ENCODE measurements around the gene CYGB.
"Not testable (repeated sequence)": the region's sequence is repeated elsewhere in the genome, so short reads cannot be mapped to it uniquely, and the experiment has no call there.

Gene CYGB

GRCh38 chr17:76567634-76568432, 30.3 kb upstream of the CYGB start:
- DNase-seq (no peak), ATAC-seq (no peak)

DNA sequence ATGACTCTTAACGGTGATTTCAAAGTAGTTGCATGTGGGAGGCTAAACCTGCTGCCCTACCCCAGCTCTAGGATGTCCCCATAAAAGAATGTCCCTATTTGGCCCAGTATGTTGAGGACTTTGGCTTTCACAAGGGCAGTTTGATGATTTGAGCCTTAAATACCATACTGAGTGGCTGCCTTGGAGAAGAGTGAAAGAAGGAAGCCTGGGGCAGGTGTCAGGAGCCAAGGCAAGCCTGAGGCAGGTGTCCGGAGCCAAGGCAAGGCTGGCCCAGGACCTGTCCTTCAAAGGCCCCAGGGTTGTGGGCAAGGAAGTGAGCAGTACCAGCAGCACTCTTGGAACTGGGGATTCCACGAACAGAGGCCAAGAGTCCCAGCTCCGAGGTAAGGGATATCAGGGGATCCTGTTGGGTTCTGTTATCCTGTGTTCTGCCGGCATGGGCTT, 29.5 kb upstream of the CYGB start:
- ATAC-seq (no peak), DNase-seq (no peak)

DNA sequence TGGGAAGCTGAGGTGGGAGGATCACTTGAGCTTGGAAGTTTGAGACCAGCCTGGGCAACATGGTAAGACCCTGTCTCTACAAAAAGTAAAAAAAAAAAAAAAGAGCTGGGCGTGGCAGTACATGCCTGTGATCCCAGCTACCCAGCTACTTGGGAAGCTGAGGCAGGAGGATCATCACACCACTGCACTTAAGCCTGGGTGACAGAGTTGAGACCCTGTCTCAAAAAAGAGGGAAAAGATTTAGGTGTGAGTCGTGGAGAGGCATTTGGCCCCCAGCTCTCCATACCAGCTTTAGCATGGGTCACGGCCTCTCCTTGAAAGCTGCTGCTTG, 29.1 kb upstream of the CYGB start:
- ATAC-seq, result no peak

DNA sequence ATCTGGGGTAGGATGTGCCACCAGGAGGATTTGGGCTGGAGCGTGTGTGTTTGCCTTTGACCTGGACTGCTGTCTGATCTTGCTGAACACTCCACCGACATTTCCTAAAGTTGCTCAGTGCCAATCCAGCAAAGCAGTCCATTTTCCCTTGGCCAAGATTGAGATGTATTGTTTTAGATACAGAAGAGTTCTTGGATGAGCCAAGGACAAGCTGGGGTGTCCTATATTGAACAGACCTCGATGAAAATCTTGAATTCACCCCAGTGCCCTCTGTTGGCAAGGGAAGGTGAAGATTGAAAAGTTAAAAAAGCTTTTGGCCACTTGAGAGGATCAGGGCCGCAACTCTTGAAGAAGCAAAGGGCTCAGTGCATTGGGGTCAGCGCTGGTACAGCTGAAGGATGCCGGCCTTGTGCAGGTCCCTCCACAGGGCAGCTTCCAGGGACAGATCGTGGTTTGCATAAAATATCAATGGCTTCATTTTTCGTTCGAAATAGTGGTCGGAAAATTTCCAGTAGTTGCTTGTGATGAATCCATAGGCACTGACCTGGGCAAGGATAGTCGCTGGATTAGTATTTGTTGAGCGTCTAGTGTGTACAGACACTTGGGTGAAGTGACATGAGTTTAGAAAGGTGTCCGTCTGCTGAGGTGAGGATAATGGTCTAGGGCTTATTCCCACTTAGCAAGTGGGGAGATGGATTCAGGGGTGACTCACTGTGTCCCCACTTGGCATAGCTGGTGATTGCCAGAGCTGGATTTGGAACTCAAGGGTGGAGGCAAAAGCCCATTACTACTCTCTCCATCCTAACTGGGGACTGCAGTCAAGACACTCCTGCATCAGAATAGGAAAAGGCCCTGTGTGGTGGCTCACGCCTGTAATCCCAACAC, 28.5 kb upstream of the CYGB start:
- ATAC-seq, result no peak
- DNase-seq, result no peak

More for the DNA sequence above, 29.1 kb upstream of the CYGB start:
- no peak for DNase-seq

DNA sequence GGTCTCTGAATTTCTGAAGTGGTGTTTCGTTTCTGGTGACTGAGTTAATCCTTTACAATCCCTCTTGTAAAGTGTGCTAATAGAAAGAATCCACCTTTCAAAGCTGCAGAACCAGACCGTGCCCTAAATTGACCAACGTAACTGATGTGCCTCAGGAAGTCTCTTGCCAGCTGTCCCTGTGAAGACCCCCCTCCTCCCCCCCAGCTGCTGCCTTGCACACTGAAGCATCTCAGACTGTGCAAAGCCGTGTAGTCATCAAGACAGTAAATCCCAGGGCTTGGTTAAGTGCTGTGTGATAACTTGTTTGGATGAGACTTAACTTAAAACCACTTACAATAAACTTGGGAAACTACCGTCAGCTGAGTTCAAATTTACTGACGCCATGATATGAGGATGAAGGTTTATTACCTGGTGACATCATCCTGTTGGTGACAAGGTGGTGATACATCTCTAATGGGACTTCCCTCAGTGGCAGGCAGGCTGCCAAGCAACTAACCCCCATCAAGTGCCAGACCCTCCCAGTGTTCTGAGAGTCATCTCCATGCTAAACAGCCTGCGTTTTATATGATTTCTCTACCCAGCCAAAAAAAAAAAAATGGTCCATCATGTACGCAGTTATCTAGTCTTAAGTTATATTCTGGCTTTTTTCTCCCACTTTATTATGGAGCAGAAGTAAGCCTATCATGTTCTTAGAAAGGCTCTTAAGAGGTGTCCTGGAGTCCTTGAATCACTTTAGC, 27.6 kb upstream of the CYGB start:
- ATAC-seq (peak; percentile 58), DNase-seq (peak; percentile 46)

DNA sequence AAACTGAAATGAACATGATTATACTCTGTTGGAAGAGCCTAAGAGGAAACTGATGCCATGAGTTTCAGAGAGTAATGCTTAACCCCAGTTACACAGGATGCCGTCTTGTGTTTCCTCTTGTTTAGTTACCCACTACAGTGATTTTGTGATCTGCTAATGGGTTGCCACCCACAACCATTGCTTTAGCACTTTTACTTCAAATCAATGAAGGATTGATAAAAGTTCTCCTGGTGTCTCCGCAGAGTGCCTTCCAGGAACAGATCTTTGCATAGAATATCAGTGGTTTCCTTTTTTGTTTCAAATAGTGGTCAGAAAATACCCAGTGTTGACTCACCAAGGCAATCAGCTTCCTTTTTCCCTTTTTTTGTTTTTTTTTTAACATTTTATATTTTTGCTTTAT, 25.9 kb upstream of the CYGB start:
- ATAC-seq, DNase-seq: not testable (repeated sequence)

DNA sequence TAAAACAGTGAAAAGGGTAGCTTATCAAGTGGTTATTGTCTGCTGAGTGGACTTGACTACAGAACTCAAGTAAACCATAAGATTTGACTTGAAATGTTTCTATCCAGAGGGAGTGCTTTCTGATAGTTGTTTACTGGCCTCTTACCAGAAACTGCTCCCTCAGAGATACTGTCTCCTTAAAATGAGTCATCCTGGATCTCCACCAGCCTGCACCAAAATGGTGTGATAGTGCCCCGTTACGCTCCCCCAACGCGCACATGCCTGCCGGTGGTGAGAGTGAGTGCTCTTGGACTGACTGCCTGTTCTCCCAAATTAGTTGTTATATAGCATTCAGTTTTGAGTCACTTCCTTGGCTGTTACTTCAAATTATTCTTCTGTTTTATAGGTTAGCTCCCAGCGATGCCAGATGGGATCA, 25.2 kb upstream of the CYGB start:
- DNase-seq (no peak), ATAC-seq (peak; percentile 14)

DNA sequence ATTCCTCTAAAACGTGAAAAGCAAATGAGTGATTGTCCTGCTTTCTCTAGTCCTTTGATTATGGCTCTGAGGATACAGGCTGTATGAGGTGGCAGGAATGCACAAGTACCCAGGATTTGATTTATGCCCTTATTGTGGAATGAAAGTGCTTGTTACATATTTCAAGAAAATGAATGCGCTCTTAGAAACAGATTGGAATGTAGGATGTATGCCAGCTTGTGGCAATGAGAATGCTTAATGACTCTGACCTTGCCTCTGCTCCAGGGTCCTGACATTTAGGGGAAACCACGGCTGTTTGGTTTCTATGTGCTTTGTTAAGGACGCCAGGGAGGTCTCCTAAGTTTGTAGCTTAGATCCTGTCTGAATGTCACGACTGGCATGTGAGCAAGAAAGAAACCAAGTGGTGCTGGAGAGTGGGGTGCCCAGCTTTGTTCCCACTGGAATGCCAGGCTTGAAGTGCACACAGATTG, 24.3 kb upstream of the CYGB start:
- no peak for ATAC-seq
- no peak for DNase-seq

GRCh38 chr17:76561332-76561731, 23.8 kb upstream of the CYGB start:
- no peak for ATAC-seq
- no peak for DNase-seq

DNA sequence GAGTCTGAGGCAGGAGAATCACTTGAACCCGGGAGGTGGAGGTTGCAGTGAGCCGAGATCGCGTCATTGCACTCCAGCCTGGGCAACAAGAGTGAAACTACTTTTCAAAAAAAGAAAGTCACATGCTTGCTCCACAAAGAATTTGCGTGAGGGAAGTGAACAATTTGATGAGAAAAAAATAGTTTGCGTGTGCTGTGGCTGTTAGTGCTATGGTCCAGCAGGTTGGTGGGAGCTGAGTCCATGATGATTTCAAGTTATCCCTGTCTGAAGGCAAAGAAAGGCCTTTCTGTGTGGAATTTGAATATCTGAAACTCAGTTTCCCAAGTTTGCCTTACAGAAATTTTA, 23.3 kb upstream of the CYGB start:
- ATAC-seq, result no peak

GRCh38 chr17:76560036-76560876, 22.7 kb upstream of the CYGB start:
- no peak for ATAC-seq
- no peak for DNase-seq

More for the DNA sequence above, 23.3 kb upstream of the CYGB start:
- no peak for DNase-seq

GRCh38 chr17:76559460-76559859, 22.0 kb upstream of the CYGB start:
- DNase-seq, ATAC-seq: not testable (repeated sequence)

GRCh38 chr17:76558198-76559095, 20.9 kb upstream of the CYGB start:
- peak; percentile 20 for ATAC-seq
- DNase-seq, result no peak

- peak; percentile 93 for ATAC-seq
Observed at GRCh38 chr17:76557368-76558197, 20.1 kb upstream of the CYGB start.

DNA sequence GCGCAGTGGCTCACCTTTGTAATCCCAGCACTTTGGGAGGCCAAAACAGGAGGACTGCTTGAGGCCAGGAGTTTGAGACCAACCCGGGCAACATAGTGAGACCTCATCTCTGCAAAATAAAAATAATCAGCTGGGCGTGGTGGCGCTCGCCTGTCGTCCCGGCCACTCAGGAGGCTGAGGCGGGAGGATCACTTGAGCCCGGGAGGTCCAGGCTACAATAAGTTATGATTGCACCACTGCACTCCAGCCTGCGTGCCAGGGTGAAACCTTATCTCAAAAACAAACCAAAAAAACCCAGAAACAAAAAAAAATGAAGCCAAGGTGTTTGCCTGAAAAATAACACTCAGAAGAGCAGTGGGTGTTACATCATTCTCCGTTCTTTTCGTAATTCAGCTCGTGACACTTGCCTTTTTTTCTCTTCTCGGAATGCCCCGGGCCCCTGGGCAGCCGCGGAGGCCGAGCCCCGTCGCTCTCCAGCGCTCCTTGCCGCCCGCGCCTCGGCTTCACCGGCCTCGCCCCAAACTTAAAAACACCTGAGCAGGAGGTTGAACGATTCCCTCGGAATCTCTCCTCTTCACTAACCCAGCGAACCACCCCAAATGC, 19.4 kb upstream of the CYGB start:
- no peak for DNase-seq

More at GRCh38 chr17:76557368-76558197, 20.1 kb upstream of the CYGB start:
- DNase-seq, result peak; percentile 94

GRCh38 chr17:76554131-76554530, 16.6 kb upstream of the CYGB start:
- ATAC-seq (no peak), DNase-seq (no peak)

More for the DNA sequence above, 19.4 kb upstream of the CYGB start:
- peak; percentile 4 for ATAC-seq

- ATAC-seq (no peak), DNase-seq (no peak)
Observed at GRCh38 chr17:76553178-76553908, 15.8 kb upstream of the CYGB start.

GRCh38 chr17:76551685-76552084, 14.2 kb upstream of the CYGB start:
- DNase-seq (no peak), ATAC-seq (no peak)
